ENCODE results near the gene EBLN2. TPM values are rescaled to one million over a fixed set of nuclear protein-coding genes. Genes with fewer than 3 reads are reported as not detected.

Gene EBLN2
- total and polyA plus RNA-seq, 5 donors from 2014 or later: 0.80 to 20.8 (median 1.3) TPM

DNA sequence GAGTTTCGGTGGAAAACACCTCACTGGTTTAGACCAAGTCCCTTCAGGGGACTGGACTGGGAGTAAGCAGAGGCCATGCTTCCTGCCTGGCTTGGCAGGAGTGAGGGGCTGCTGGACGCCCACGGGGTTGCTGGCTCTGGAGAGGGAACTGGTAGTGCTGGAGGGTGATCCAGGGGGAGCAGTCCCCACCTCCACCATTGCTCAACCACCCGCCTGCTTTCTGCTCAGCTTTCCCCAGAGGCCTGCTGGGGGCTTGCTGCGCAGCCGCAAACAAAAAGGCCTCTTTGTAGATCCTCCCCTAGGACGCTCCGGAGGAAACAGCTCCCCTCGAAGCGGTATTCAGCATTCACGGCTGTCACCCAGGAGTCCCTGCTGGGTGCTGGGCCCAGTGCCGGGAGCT lies 33.5 kb downstream of the EBLN2 start:
- no peak for ATAC-seq (ENCODE audit: low read depth in 2 of 2)
- Mint-ChIP-seq H3K36me3 (peaks cover 3% of the 10 kb centered on the region), H3K27ac (no peak overlapping the region), H3K9me3 (no peaks in the 10 kb centered on the region), H3K4me1 (peaks cover 0 to 15% (median 9%) of the 10 kb centered on the region in 4 donors), H3K4me3 (no peak overlapping the region), H3K27me3 (peaks cover 12% of the 10 kb centered on the region)
- no peak for DNase-seq
- H3K27ac ChIP-seq (ENCODE audit: insufficient read depth, low read length, poor library complexity, severe bottlenecking): no peak overlapping the region
- no peak overlapping the region for H3K4me3 ChIP-seq (ENCODE audit: low read depth, low read length)
- no peaks in the 10 kb centered on the region for H3K36me3 ChIP-seq (ENCODE audit: control insufficient read depth, insufficient read depth, low read length)
- no peaks in the 10 kb centered on the region for H3K9me3 ChIP-seq (ENCODE audit: control insufficient read depth in 2 of 2, low read length in 2 of 2)
- peaks cover 4% of the 10 kb centered on the region for H3K4me1 ChIP-seq (ENCODE audit: control insufficient read depth, insufficient read depth, low read length, poor library complexity, severe bottlenecking)
- H3K27me3 ChIP-seq (ENCODE audit: control insufficient read depth, insufficient read depth, low read length): no peaks in the 10 kb centered on the region

DNA sequence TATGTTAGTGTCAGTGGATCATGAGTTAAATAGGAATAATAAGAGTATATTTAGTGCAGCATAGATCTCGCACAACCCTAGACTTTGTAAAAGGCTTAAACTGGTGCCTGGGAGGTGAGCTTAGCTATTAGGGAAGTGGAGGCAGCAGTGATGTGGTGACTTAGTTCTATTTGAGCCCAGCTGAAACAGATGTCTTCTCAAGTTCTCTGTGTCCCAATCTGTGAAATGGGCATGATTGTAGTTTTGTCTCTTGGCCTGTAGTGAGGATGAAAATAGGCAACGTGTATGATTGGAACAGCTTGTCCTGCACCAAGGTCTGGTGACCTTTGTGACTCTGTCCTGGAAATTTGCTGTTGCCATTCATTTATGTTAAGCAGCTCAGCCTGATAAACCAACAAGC lies 34.7 kb downstream of the EBLN2 start:
- Mint-ChIP-seq H3K27me3 (peaks cover 12% of the 10 kb centered on the region), H3K36me3 (peaks cover 3% of the 10 kb centered on the region), H3K9me3 (no peaks in the 10 kb centered on the region), H3K4me3 (no peak overlapping the region), H3K4me1 (peaks cover 0 to 15% (median 11%) of the 10 kb centered on the region in 4 donors), H3K27ac (no peak overlapping the region)
- Histone ChIP-seq H3K27me3 (ENCODE audit: control insufficient read depth, insufficient read depth, low read length) (no peaks in the 10 kb centered on the region), H3K27ac (ENCODE audit: insufficient read depth, low read length, poor library complexity, severe bottlenecking) (no peak overlapping the region), H3K9me3 (ENCODE audit: control insufficient read depth in 2 of 2, low read length in 2 of 2) (no peaks in the 10 kb centered on the region), H3K4me3 (ENCODE audit: low read depth, low read length) (no peak overlapping the region), H3K36me3 (ENCODE audit: control insufficient read depth, insufficient read depth, low read length) (no peaks in the 10 kb centered on the region), H3K4me1 (ENCODE audit: control insufficient read depth, insufficient read depth, low read length, poor library complexity, severe bottlenecking) (peaks cover 4% of the 10 kb centered on the region)
- ATAC-seq (ENCODE audit: low read depth in 2 of 2) (no peak), DNase-seq (no peak)

DNA sequence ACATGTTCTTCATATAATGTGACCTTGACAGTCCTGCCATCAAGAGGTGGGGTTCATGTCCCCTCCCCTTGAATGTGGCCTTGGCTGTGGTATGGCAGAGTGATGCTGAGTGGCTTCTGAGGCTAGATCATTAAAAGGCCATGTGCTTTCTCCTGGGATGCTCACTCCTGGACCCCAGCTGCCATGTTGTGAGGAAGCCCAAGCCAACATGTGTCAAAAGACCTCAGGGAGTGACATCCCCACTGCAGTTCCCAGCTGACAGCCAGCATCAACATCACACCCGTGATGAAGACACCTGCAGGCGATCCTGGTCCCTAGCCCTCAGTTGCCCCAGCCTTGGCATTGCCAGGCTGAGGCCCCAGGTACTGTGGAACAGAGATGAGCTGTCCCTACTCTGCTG lies 36.6 kb downstream of the EBLN2 start:
- H3K27ac Mint-ChIP-seq: no peak overlapping the region
- ATAC-seq (ENCODE audit: low read depth in 2 of 2): no peak
- Histone ChIP-seq H3K9me3 (ENCODE audit: control insufficient read depth in 2 of 2, low read length in 2 of 2) (no peaks in the 10 kb centered on the region), H3K4me1 (ENCODE audit: control insufficient read depth, insufficient read depth, low read length, poor library complexity, severe bottlenecking) (peaks cover 4% of the 10 kb centered on the region), H3K27me3 (ENCODE audit: control insufficient read depth, insufficient read depth, low read length) (no peaks in the 10 kb centered on the region), H3K36me3 (ENCODE audit: control insufficient read depth, insufficient read depth, low read length) (no peaks in the 10 kb centered on the region), H3K4me3 (ENCODE audit: low read depth, low read length) (no peak overlapping the region), H3K27ac (ENCODE audit: insufficient read depth, low read length, poor library complexity, severe bottlenecking) (no peak overlapping the region)
- H3K27me3 Mint-ChIP-seq: peaks cover 12% of the 10 kb centered on the region
- H3K9me3 Mint-ChIP-seq: no peaks in the 10 kb centered on the region
- peaks cover 0 to 15% (median 14%) of the 10 kb centered on the region in 4 donors for H3K4me1 Mint-ChIP-seq
- peaks cover 3% of the 10 kb centered on the region for H3K36me3 Mint-ChIP-seq
- no peak overlapping the region for H3K4me3 Mint-ChIP-seq
- DNase-seq: no peak

- H3K27me3 Mint-ChIP-seq: peaks cover 11% of the 10 kb centered on the region
- peaks cover 3% of the 10 kb centered on the region for H3K36me3 Mint-ChIP-seq
- Histone ChIP-seq H3K4me3 (ENCODE audit: low read depth, low read length) (no peak overlapping the region), H3K36me3 (ENCODE audit: control insufficient read depth, insufficient read depth, low read length) (no peaks in the 10 kb centered on the region), H3K9me3 (ENCODE audit: control insufficient read depth in 2 of 2, low read length in 2 of 2) (no peaks in the 10 kb centered on the region), H3K4me1 (ENCODE audit: control insufficient read depth, insufficient read depth, low read length, poor library complexity, severe bottlenecking) (peaks cover 4% of the 10 kb centered on the region), H3K27me3 (ENCODE audit: control insufficient read depth, insufficient read depth, low read length) (no peaks in the 10 kb centered on the region), H3K27ac (ENCODE audit: insufficient read depth, low read length, poor library complexity, severe bottlenecking) (no peak overlapping the region)
- no peak for ATAC-seq (ENCODE audit: low read depth in 2 of 2)
- H3K9me3 Mint-ChIP-seq: no peaks in the 10 kb centered on the region
- peaks cover 0 to 15% (median 14%) of the 10 kb centered on the region in 4 donors for H3K4me1 Mint-ChIP-seq
- no peak overlapping the region for H3K4me3 Mint-ChIP-seq
- DNase-seq: no peak
- peak overlapping the region in 2 of 3 donors; percentile 9 to 72 for H3K27ac Mint-ChIP-seq
Observed at GRCh38 chr3:73098873-73099272, 37.4 kb downstream of the EBLN2 start.

GRCh38 chr3:73100741-73101559 lies 39.5 kb downstream of the EBLN2 start:
- H3K4me1 ChIP-seq (ENCODE audit: control insufficient read depth, insufficient read depth, low read length, poor library complexity, severe bottlenecking): no peaks in the 10 kb centered on the region
- ATAC-seq (ENCODE audit: low read depth in 2 of 2): peak; percentile 71 to 75
- H3K27ac ChIP-seq (ENCODE audit: insufficient read depth, low read length, poor library complexity, severe bottlenecking): no peak overlapping the region
- Mint-ChIP-seq H3K36me3 (peaks cover 3% of the 10 kb centered on the region), H3K27me3 (no peaks in the 10 kb centered on the region), H3K4me1 (peaks cover 0 to 14% (median 9%) of the 10 kb centered on the region in 4 donors), H3K4me3 (no peak overlapping the region), H3K27ac (peak overlapping the region in 1 of 3 donors; percentile 68), H3K9me3 (no peaks in the 10 kb centered on the region)
- no peaks in the 10 kb centered on the region for H3K36me3 ChIP-seq (ENCODE audit: control insufficient read depth, insufficient read depth, low read length)
- H3K9me3 ChIP-seq (ENCODE audit: control insufficient read depth in 2 of 2, low read length in 2 of 2): no peaks in the 10 kb centered on the region
- peak; percentile 46 to 71 (median 66) for DNase-seq
- no peak overlapping the region for H3K4me3 ChIP-seq (ENCODE audit: low read depth, low read length)
- H3K27me3 ChIP-seq (ENCODE audit: control insufficient read depth, insufficient read depth, low read length): no peaks in the 10 kb centered on the region

GRCh38 chr3:73101881-73102280 lies 40.4 kb downstream of the EBLN2 start:
- no peaks in the 10 kb centered on the region for H3K9me3 ChIP-seq (ENCODE audit: control insufficient read depth in 2 of 2, low read length in 2 of 2)
- H3K9me3 Mint-ChIP-seq: no peaks in the 10 kb centered on the region
- H3K27me3 ChIP-seq (ENCODE audit: control insufficient read depth, insufficient read depth, low read length): no peaks in the 10 kb centered on the region
- H3K4me3 Mint-ChIP-seq: no peak overlapping the region
- H3K4me3 ChIP-seq (ENCODE audit: low read depth, low read length): no peak overlapping the region
- H3K36me3 ChIP-seq (ENCODE audit: control insufficient read depth, insufficient read depth, low read length): no peaks in the 10 kb centered on the region
- H3K27ac Mint-ChIP-seq: peak overlapping the region in 1 of 3 donors; percentile 3
- DNase-seq (no peak), ATAC-seq (ENCODE audit: low read depth in 2 of 2) (no peak)
- no peak overlapping the region for H3K27ac ChIP-seq (ENCODE audit: insufficient read depth, low read length, poor library complexity, severe bottlenecking)
- H3K4me1 ChIP-seq (ENCODE audit: control insufficient read depth, insufficient read depth, low read length, poor library complexity, severe bottlenecking): no peaks in the 10 kb centered on the region
- H3K36me3 Mint-ChIP-seq: no peaks in the 10 kb centered on the region
- no peaks in the 10 kb centered on the region for H3K27me3 Mint-ChIP-seq
- peaks cover 0 to 14% (median 9%) of the 10 kb centered on the region in 4 donors for H3K4me1 Mint-ChIP-seq

GRCh38 chr3:73107215-73107614 lies 45.8 kb downstream of the EBLN2 start:
- H3K4me1 Mint-ChIP-seq: no peaks in the 10 kb centered on the region
- Histone ChIP-seq H3K9me3 (ENCODE audit: control insufficient read depth in 2 of 2, low read length in 2 of 2) (no peaks in the 10 kb centered on the region), H3K27ac (ENCODE audit: insufficient read depth, low read length, poor library complexity, severe bottlenecking) (no peak overlapping the region), H3K4me3 (ENCODE audit: low read depth, low read length) (no peak overlapping the region), H3K36me3 (ENCODE audit: control insufficient read depth, insufficient read depth, low read length) (no peaks in the 10 kb centered on the region), H3K4me1 (ENCODE audit: control insufficient read depth, insufficient read depth, low read length, poor library complexity, severe bottlenecking) (no peaks in the 10 kb centered on the region), H3K27me3 (ENCODE audit: control insufficient read depth, insufficient read depth, low read length) (no peaks in the 10 kb centered on the region)
- ATAC-seq (ENCODE audit: low read depth in 2 of 2) (no peak), DNase-seq (no peak)
- H3K9me3 Mint-ChIP-seq: no peaks in the 10 kb centered on the region
- no peaks in the 10 kb centered on the region for H3K36me3 Mint-ChIP-seq
- H3K4me3 Mint-ChIP-seq: no peak overlapping the region
- no peak overlapping the region for H3K27ac Mint-ChIP-seq
- peaks cover 4% of the 10 kb centered on the region for H3K27me3 Mint-ChIP-seq

DNA sequence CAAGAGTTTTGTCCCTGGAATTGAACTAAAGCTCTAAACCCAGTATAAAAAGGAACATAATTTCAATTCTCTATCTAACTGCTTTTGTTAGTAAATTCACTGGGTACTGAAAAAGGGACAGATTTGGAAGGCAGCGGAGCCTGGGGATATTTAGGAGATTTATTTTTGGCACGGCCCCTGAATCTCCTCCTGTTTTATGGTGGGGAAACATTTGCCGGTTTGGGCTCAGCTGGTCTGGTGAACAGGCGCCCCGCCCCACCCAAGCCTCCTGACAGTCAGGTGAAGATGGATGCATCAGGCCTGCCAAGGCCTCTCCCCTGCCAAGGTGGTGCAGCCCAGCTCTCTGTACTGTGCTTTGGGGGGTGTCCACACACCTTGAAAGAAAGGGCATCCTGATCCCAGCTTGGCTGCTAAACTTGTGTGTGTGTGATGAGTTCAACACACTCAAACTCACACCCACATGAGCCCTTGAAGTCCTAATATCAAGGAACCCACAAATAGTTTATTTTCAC lies 46.3 kb downstream of the EBLN2 start:
- Histone ChIP-seq H3K27me3 (ENCODE audit: control insufficient read depth, insufficient read depth, low read length) (no peaks in the 10 kb centered on the region), H3K36me3 (ENCODE audit: control insufficient read depth, insufficient read depth, low read length) (no peaks in the 10 kb centered on the region), H3K4me3 (ENCODE audit: low read depth, low read length) (no peak overlapping the region), H3K4me1 (ENCODE audit: control insufficient read depth, insufficient read depth, low read length, poor library complexity, severe bottlenecking) (no peaks in the 10 kb centered on the region), H3K9me3 (ENCODE audit: control insufficient read depth in 2 of 2, low read length in 2 of 2) (no peaks in the 10 kb centered on the region), H3K27ac (ENCODE audit: insufficient read depth, low read length, poor library complexity, severe bottlenecking) (no peak overlapping the region)
- no peak overlapping the region for H3K4me3 Mint-ChIP-seq
- H3K36me3 Mint-ChIP-seq: no peaks in the 10 kb centered on the region
- no peak overlapping the region for H3K27ac Mint-ChIP-seq
- ATAC-seq (ENCODE audit: low read depth in 2 of 2) (no peak), DNase-seq (no peak)
- H3K27me3 Mint-ChIP-seq: peaks cover 4% of the 10 kb centered on the region
- no peaks in the 10 kb centered on the region for H3K4me1 Mint-ChIP-seq
- no peaks in the 10 kb centered on the region for H3K9me3 Mint-ChIP-seq
